ENCODE data around the gene FOXO3. TPM values are rescaled to one million over a fixed set of nuclear protein-coding genes. Genes with fewer than 3 reads are reported as not detected.

FOXO3 gene
- total and polyA plus RNA-seq, 2 donors (not counting 1 experiment from before 2014, with no cell fraction given) = 49.5 to 63.9 TPM

GRCh38 chr6:108730635-108731515, 170.2 kb downstream of the FOXO3 start:
- peak overlapping the region; percentile 87 for H3K4me2 ChIP-seq (ENCODE audit: extremely low read depth, insufficient read depth, low read length)
- peak overlapping the region; percentile 45 for H2AFZ ChIP-seq (ENCODE audit: low read length)
- H3K4me1 ChIP-seq (ENCODE audit: control insufficient read depth, extremely low read depth, insufficient read depth, low read length) = peaks cover 15% of the 10 kb centered on the region
- H3K27ac ChIP-seq (ENCODE audit: insufficient read depth, low read length) = no peak overlapping the region
- H3K4me3 ChIP-seq (replicated peaks in 1 of 4; ENCODE audit: control extremely low read depth in 1 of 4, insufficient read depth in 1 of 4, low read depth in 3 of 4, low read length in 4 of 4) = peak overlapping the region in 2 of 4 experiments; percentile 5 to 36
- no peaks in the 10 kb centered on the region for H4K20me1 ChIP-seq (ENCODE audit: control insufficient read depth, extremely low read depth, insufficient read depth, low read length)
- peak in 1 of 2 donors; percentile 11 for DNase-seq (ENCODE audit: low read depth in 2 of 2)
- no peak overlapping the region for H3K9ac ChIP-seq (ENCODE audit: insufficient read depth, low read length)
- H3K27me3 ChIP-seq (ENCODE audit: control insufficient read depth, insufficient read depth, low read length) = no peaks in the 10 kb centered on the region
- H3K79me2 ChIP-seq (ENCODE audit: control insufficient read depth, insufficient read depth, low read length) = no peaks in the 10 kb centered on the region
- no peaks in the 10 kb centered on the region for H3K36me3 ChIP-seq (ENCODE audit: control insufficient read depth, insufficient read depth, low read length)
- H3K9me3 ChIP-seq (ENCODE audit: control insufficient read depth, insufficient read depth, low read depth, low read length) = no peaks in the 10 kb centered on the region
- TF ChIP-seq CTCF (conservative IDR thresholded peaks at IDR 0.05 in 1 of 2, IDR thresholded peaks at IDR 0.05 in 1 of 2; ENCODE audit: low read depth in 1 of 2, low read length in 2 of 2) (no peak), EZH2 (IDR thresholded peaks at IDR 0.05; ENCODE audit: low read length, missing control alignments) (no peak)

- Histone ChIP-seq H3K4me3 (replicated peaks in 1 of 4; ENCODE audit: control extremely low read depth in 1 of 4, insufficient read depth in 1 of 4, low read depth in 3 of 4, low read length in 4 of 4) (no peak overlapping the region), H3K36me3 (ENCODE audit: control insufficient read depth, insufficient read depth, low read length) (no peaks in the 10 kb centered on the region), H3K4me1 (ENCODE audit: control insufficient read depth, extremely low read depth, insufficient read depth, low read length) (peaks cover 25% of the 10 kb centered on the region), H3K79me2 (ENCODE audit: control insufficient read depth, insufficient read depth, low read length) (no peaks in the 10 kb centered on the region), H3K27ac (ENCODE audit: insufficient read depth, low read length) (peak overlapping the region; percentile 24), H3K27me3 (ENCODE audit: control insufficient read depth, insufficient read depth, low read length) (no peaks in the 10 kb centered on the region), H3K4me2 (ENCODE audit: extremely low read depth, insufficient read depth, low read length) (no peak overlapping the region), H4K20me1 (ENCODE audit: control insufficient read depth, extremely low read depth, insufficient read depth, low read length) (no peaks in the 10 kb centered on the region), H3K9me3 (ENCODE audit: control insufficient read depth, insufficient read depth, low read depth, low read length) (no peaks in the 10 kb centered on the region), H3K9ac (ENCODE audit: insufficient read depth, low read length) (no peak overlapping the region), H2AFZ (ENCODE audit: low read length) (no peak overlapping the region)
- TF ChIP-seq CTCF (conservative IDR thresholded peaks at IDR 0.05 in 1 of 2, IDR thresholded peaks at IDR 0.05 in 1 of 2; ENCODE audit: low read depth in 1 of 2, low read length in 2 of 2) = no peak
- no peak for TF ChIP-seq EZH2 (IDR thresholded peaks at IDR 0.05; ENCODE audit: low read length, missing control alignments)
- peak; percentile 44 to 74 for DNase-seq (ENCODE audit: low read depth in 2 of 2)
Measured at GRCh38 chr6:108732091-108732870, 171.6 kb downstream of the FOXO3 start.

- no peak overlapping the region for H2AFZ ChIP-seq (ENCODE audit: low read length)
- H3K4me1 ChIP-seq (ENCODE audit: control insufficient read depth, extremely low read depth, insufficient read depth, low read length) = peaks cover 25% of the 10 kb centered on the region
- no peak for TF ChIP-seq EZH2 (IDR thresholded peaks at IDR 0.05; ENCODE audit: low read length, missing control alignments)
- TF ChIP-seq CTCF (conservative IDR thresholded peaks at IDR 0.05 in 1 of 2, IDR thresholded peaks at IDR 0.05 in 1 of 2; ENCODE audit: low read depth in 1 of 2, low read length in 2 of 2) = no peak
- no peak overlapping the region for H3K27ac ChIP-seq (ENCODE audit: insufficient read depth, low read length)
- no peak overlapping the region for H3K4me2 ChIP-seq (ENCODE audit: extremely low read depth, insufficient read depth, low read length)
- no peaks in the 10 kb centered on the region for H3K79me2 ChIP-seq (ENCODE audit: control insufficient read depth, insufficient read depth, low read length)
- no peaks in the 10 kb centered on the region for H3K27me3 ChIP-seq (ENCODE audit: control insufficient read depth, insufficient read depth, low read length)
- no peak for DNase-seq (ENCODE audit: low read depth in 2 of 2)
- no peak overlapping the region for H3K4me3 ChIP-seq (replicated peaks in 1 of 4; ENCODE audit: control extremely low read depth in 1 of 4, insufficient read depth in 1 of 4, low read depth in 3 of 4, low read length in 4 of 4)
- no peaks in the 10 kb centered on the region for H4K20me1 ChIP-seq (ENCODE audit: control insufficient read depth, extremely low read depth, insufficient read depth, low read length)
- H3K9ac ChIP-seq (ENCODE audit: insufficient read depth, low read length) = no peak overlapping the region
- no peaks in the 10 kb centered on the region for H3K36me3 ChIP-seq (ENCODE audit: control insufficient read depth, insufficient read depth, low read length)
- H3K9me3 ChIP-seq (ENCODE audit: control insufficient read depth, insufficient read depth, low read depth, low read length) = no peaks in the 10 kb centered on the region
Measured at GRCh38 chr6:108733051-108733450, 172.3 kb downstream of the FOXO3 start.
